Measurements from ENCODE around the gene CAST.

DNA sequence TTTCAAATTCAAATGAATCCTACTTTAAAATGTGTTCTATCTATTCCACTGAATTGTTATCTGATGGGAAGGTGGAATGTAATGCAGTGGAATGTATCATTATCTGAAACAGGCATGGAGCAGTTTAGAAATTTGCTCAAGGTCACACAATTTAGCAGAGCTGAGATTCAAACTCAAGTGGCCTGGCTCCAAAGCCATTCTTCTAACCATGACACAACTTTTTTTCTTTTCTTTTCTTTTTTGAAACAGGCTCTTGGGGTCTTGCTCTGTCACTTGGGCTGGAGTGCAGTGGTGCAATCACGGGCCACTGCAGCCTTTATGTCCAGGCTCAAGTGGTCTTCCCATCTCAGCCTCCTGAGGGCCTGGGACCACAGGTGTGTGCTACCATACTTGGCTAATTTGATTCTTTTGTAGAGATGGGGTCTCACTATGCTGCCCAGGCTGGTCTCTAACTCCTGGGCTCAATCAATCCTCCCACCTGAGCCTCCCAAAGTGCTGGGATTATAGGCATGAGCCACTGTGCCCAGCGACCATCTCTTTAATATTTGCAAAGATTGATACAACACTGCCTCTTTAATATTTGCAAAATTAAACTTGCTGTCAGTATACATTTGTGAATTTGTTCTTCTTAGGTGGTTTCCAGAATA lies 50.0 kb downstream of the CAST start:
- TF ChIP-seq POLR2AphosphoS5 (IDR thresholded peaks at IDR 0.05; ENCODE audit: low read depth, low read length) (no peak), POLR2A (IDR thresholded peaks at IDR 0.05; ENCODE audit: low read depth, low read length) (no peak), TAF1 (IDR thresholded peaks at IDR 0.05; ENCODE audit: borderline replicate concordance, low read depth, low read length) (no peak)
